Stimulated activated CD4-positive, alpha-beta T cell treated with anti-CD3 and anti-CD28 coated beads, Interleukin-12 subunit alpha, Interleukin-12 subunit beta, amount 100 ng/mL, for 4 hours (primary cell): ENCODE data around the gene APC2.
"Not testable (repeated sequence)": the region's sequence is repeated elsewhere in the genome, so short reads cannot be mapped to it uniquely, and the experiment has no call there.

Experiments
- DNase-seq: peaks from one replicate; pipeline ENCODE4 v3.0.0-alpha.2; 2020

The APC2 gene

GRCh38 chr19:1514295-1514661 is 64.4 kb downstream of the APC2 start:
- no peak for DNase-seq

- DNase-seq = no peak
These were observed 65.2 kb downstream of the APC2 start for GRCh38 chr19:1514986-1515721.

- no peak for DNase-seq
These were observed 66.5 kb downstream of the APC2 start for GRCh38 chr19:1516395-1516753.

- no peak for DNase-seq
These were observed 68.5 kb downstream of the APC2 start for GRCh38 chr19:1518471-1518870.

GRCh38 chr19:1519802-1520201 is 69.9 kb downstream of the APC2 start:
- not testable (repeated sequence) for DNase-seq

GRCh38 chr19:1520203-1520780 is 70.4 kb downstream of the APC2 start:
- DNase-seq = no peak

- DNase-seq = no peak
These were observed 71.7 kb downstream of the APC2 start for GRCh38 chr19:1521636-1522035.

- no peak for DNase-seq
These were observed 72.1 kb downstream of the APC2 start for GRCh38 chr19:1522061-1522460.

- DNase-seq = no peak
These were observed 72.9 kb downstream of the APC2 start for GRCh38 chr19:1522838-1523237.
